Body of pancreas (tissue), 4 donors: Measurements from ENCODE around the gene ZDHHC18. TPM values are rescaled to one million over a fixed set of nuclear protein-coding genes. Genes with fewer than 3 reads are reported as not detected.

ENCODE experiments used
- ATAC-seq: fragments of 150-250 bp; one replicate; pipeline ENCODE4 v1.9.1; 2016
- DNase-seq, 4 donors: peaks; one replicate each; pipeline ENCODE4 v3.0.0-alpha.2; 2019
- H3K27ac ChIP-seq, 4 donors: fragments of 200-600 bp; sonication (generic); 1 replicate in 3 of 4; 2 replicates in 1 of 4; pipeline versions ENCODE4 v1.5.1 to v1.6.1; 2016 to 2019; ENCODE audit warnings: mild to moderate bottlenecking in 1 of 4, mixed read lengths in 1 of 4, moderate library complexity in 1 of 4
- H3K27me3 ChIP-seq, 2 donors: fragments of 200-600 bp; sonication (generic); one replicate each; pipeline ENCODE4 v1.6.0; 2016; ENCODE audit warnings: mild to moderate bottlenecking in 1 of 2
- H3K36me3 ChIP-seq, 2 donors: fragments of 200-600 bp; sonication (generic); replicated peaks in 1 of 2; 2 replicates each; pipeline ENCODE4 v1.5.1; 2016; ENCODE audit warnings: low read depth in 2 of 2; ENCODE audit not compliant: insufficient read depth in 1 of 2
- H3K4me1 ChIP-seq: fragments of 200-600 bp; sonication (generic); one replicate; pipeline ENCODE4 v1.6.0; 2016
- H3K4me3 ChIP-seq, 2 donors: fragments of 200-600 bp; sonication (generic); 1 replicate in 1 of 2; 2 replicates in 1 of 2; pipeline ENCODE4 v1.5.1; 2016 to 2019
- H3K9me3 ChIP-seq, 3 donors: fragments of 200-600 bp; sonication (generic); 1 replicate in 2 of 3; 2 replicates in 1 of 3; pipeline ENCODE4 v1.5.1; 2016
- CTCF ChIP-seq, 7 experiments: fragments of 450-650 bp in 4 of 7; fragments of 200-600 bp in 3 of 7; sonication (generic) in 3 of 7; IDR thresholded peaks; one replicate each; pipeline ENCODE4 v1.5.1; 2016 to 2019; ENCODE audit warnings: antibody characterized with exemption in 7 of 7
- POLR2A ChIP-seq, 3 donors: fragments of 450-650 bp; IDR thresholded peaks; one replicate each; pipeline ENCODE4 v1.6.1; 2016; ENCODE audit warnings: antibody characterized with exemption in 3 of 3, mild to moderate bottlenecking in 2 of 3
- WGBS, 2 donors: methylation state at CpG; one replicate each; pipeline ENCODE4 v1.1.5; 2017; 5-methylcytosine and 5-hydroxymethylcytosine counted together
- intact Hi-C: fragments of 100-400 bp; cut with DNase I; formaldehyde crosslinking; loops from one replicate; pipeline ENCODE4 v1.15.1; 2023
- total RNA-seq, 2 donors: library from RNA; depleted of rRNA; stranded (reverse); fragments of >200 nt; gene quantifications; one replicate each; pipeline ENCODE4 v1.1.0, GENCODE V29; 2016

The ZDHHC18 gene
- total RNA-seq, 2 donors from 2014 or later = 4.6 to 5.7 TPM

GRCh38 chr1:26782521-26783212 lies 43.8 kb upstream of the ZDHHC18 start:
- intact Hi-C loops = no loop called here
- TF ChIP-seq POLR2A (IDR thresholded peaks at IDR 0.05) (no peak), CTCF (IDR thresholded peaks at IDR 0.05) (no peak)
- WGBS, 2 donors = 63 to 65% methylated on average over 3 of the region's 3 CpGs
- H3K4me3 ChIP-seq = no peak overlapping the region
- peaks cover 45% of the 10 kb centered on the region for H3K4me1 ChIP-seq
- DNase-seq (no peak), ATAC-seq (no peak)
- H3K27me3 ChIP-seq = no peaks in the 10 kb centered on the region
- peaks cover 4 to 22% of the 10 kb centered on the region in 2 donors for H3K36me3 ChIP-seq
- no peaks in the 10 kb centered on the region for H3K9me3 ChIP-seq
- H3K27ac ChIP-seq = peak overlapping the region in 3 of 4 donors; percentile 58 to 98 (median 59)

- peaks cover under 1 to 18% of the 10 kb centered on the region in 2 donors for H3K36me3 ChIP-seq
- H3K4me3 ChIP-seq = no peak overlapping the region
- peaks cover 45% of the 10 kb centered on the region for H3K4me1 ChIP-seq
- peak overlapping the region; percentile 47 to 98 (median 58) for H3K27ac ChIP-seq
- 44 to 47% methylated on average over 5 of the region's 5 CpGs for WGBS, 2 donors
- TF ChIP-seq CTCF (IDR thresholded peaks at IDR 0.05) (no peak), POLR2A (IDR thresholded peaks at IDR 0.05) (peak in 1 of 3 donors; percentile 23)
- DNase-seq (no peak), ATAC-seq (no peak)
- H3K9me3 ChIP-seq = no peaks in the 10 kb centered on the region
- intact Hi-C loops = no loop called here
- H3K27me3 ChIP-seq = no peaks in the 10 kb centered on the region
Measured at GRCh38 chr1:26783646-26784022, 42.9 kb upstream of the ZDHHC18 start.

- Histone ChIP-seq H3K36me3 (peaks cover 0 to 12% of the 10 kb centered on the region in 2 donors), H3K4me3 (no peak overlapping the region), H3K9me3 (no peaks in the 10 kb centered on the region), H3K27me3 (no peaks in the 10 kb centered on the region), H3K4me1 (peaks cover 45% of the 10 kb centered on the region), H3K27ac (peak overlapping the region; percentile 47 to 98 (median 58))
- peak in 1 of 3 donors; percentile 31 for TF ChIP-seq POLR2A (IDR thresholded peaks at IDR 0.05)
- TF ChIP-seq CTCF (IDR thresholded peaks at IDR 0.05) = no peak
- DNase-seq = peak; percentile 76 to 91 (median 84)
- 69 to 73% methylated on average over 1 to 2 of the region's 2 CpGs for WGBS, 2 donors
- intact Hi-C loops = no loop called here
- peak; percentile 46 for ATAC-seq
Measured at GRCh38 chr1:26784023-26784871, 42.2 kb upstream of the ZDHHC18 start.

GRCh38 chr1:26784886-26785285 lies 41.6 kb upstream of the ZDHHC18 start:
- H3K27me3 ChIP-seq = no peaks in the 10 kb centered on the region
- no peak for TF ChIP-seq POLR2A (IDR thresholded peaks at IDR 0.05)
- TF ChIP-seq CTCF (IDR thresholded peaks at IDR 0.05) = no peak
- ATAC-seq (no peak), DNase-seq (no peak)
- H3K27ac ChIP-seq = peak overlapping the region; percentile 41 to 98 (median 58)
- intact Hi-C loops = no loop called here
- H3K4me3 ChIP-seq = no peak overlapping the region
- peaks cover 0 to 7% of the 10 kb centered on the region in 2 donors for H3K36me3 ChIP-seq
- peaks cover 45% of the 10 kb centered on the region for H3K4me1 ChIP-seq
- 92 to 95% methylated on average over 1 of the region's 1 CpG for WGBS, 2 donors
- H3K9me3 ChIP-seq = no peaks in the 10 kb centered on the region
